ENCODE measurements around the gene GHITM. TPM values are rescaled to one million over a fixed set of nuclear protein-coding genes. Genes with fewer than 3 reads are reported as not detected.

Gene GHITM
- total RNA-seq, 2 donors from 2014 or later: 52.1 to 55.5 TPM

- no peaks in the 10 kb centered on the region for H3K4me1 ChIP-seq
- no peak for ATAC-seq
- peaks cover 0 to 6% of the 10 kb centered on the region in 2 donors for H3K27me3 ChIP-seq
- DNase-seq: no peak
- WGBS, 2 donors: 34 to 52% methylated on average over 8 to 11 of the region's 11 CpGs
- TF ChIP-seq POLR2A (IDR thresholded peaks at IDR 0.05) (no peak), CTCF (IDR thresholded peaks at IDR 0.05) (no peak)
- intact Hi-C loops (cut with DNase I): no loop called here
- H3K27ac ChIP-seq: no peak overlapping the region
- H3K36me3 ChIP-seq (replicated peaks in 1 of 2; ENCODE audit: insufficient read depth in 1 of 2, low read depth in 2 of 2): no peaks in the 10 kb centered on the region
- no peak overlapping the region for H3K4me3 ChIP-seq
- H3K9me3 ChIP-seq: no peaks in the 10 kb centered on the region
Measured at GRCh38 chr10:84200537-84201243, 61.4 kb downstream of the GHITM start.

GRCh38 chr10:84201244-84201606 is 61.9 kb downstream of the GHITM start:
- Histone ChIP-seq H3K4me1 (no peaks in the 10 kb centered on the region), H3K36me3 (replicated peaks in 1 of 2; ENCODE audit: insufficient read depth in 1 of 2, low read depth in 2 of 2) (no peaks in the 10 kb centered on the region), H3K27ac (no peak overlapping the region), H3K4me3 (no peak overlapping the region), H3K9me3 (no peaks in the 10 kb centered on the region), H3K27me3 (peaks cover 0 to 1% of the 10 kb centered on the region in 2 donors)
- 39 to 43% methylated on average over 6 of the region's 6 CpGs for WGBS, 2 donors
- DNase-seq (no peak), ATAC-seq (no peak)
- intact Hi-C loops (cut with DNase I): no loop called here
- no peak for TF ChIP-seq CTCF (IDR thresholded peaks at IDR 0.05)
- no peak for TF ChIP-seq POLR2A (IDR thresholded peaks at IDR 0.05)

GRCh38 chr10:84201682-84202081 is 62.4 kb downstream of the GHITM start:
- Histone ChIP-seq H3K4me3 (no peak overlapping the region), H3K36me3 (replicated peaks in 1 of 2; ENCODE audit: insufficient read depth in 1 of 2, low read depth in 2 of 2) (no peaks in the 10 kb centered on the region), H3K27ac (no peak overlapping the region), H3K9me3 (no peaks in the 10 kb centered on the region), H3K27me3 (no peaks in the 10 kb centered on the region), H3K4me1 (no peaks in the 10 kb centered on the region)
- intact Hi-C loops (cut with DNase I): no loop called here
- no peak for ATAC-seq
- TF ChIP-seq POLR2A (IDR thresholded peaks at IDR 0.05): no peak
- TF ChIP-seq CTCF (IDR thresholded peaks at IDR 0.05): no peak
- no peak for DNase-seq
- WGBS, 2 donors: 79 to 85% methylated on average over 11 of the region's 11 CpGs

GRCh38 chr10:84202349-84202748 is 63.0 kb downstream of the GHITM start:
- no peak for TF ChIP-seq CTCF (IDR thresholded peaks at IDR 0.05)
- no peak for TF ChIP-seq POLR2A (IDR thresholded peaks at IDR 0.05)
- H3K4me3 ChIP-seq: no peak overlapping the region
- no peaks in the 10 kb centered on the region for H3K9me3 ChIP-seq
- H3K4me1 ChIP-seq: no peaks in the 10 kb centered on the region
- 76 to 100% methylated on average over 4 to 5 of the region's 5 CpGs for WGBS, 2 donors
- no peaks in the 10 kb centered on the region for H3K36me3 ChIP-seq (replicated peaks in 1 of 2; ENCODE audit: insufficient read depth in 1 of 2, low read depth in 2 of 2)
- intact Hi-C loops (cut with DNase I): no loop called here
- H3K27ac ChIP-seq: no peak overlapping the region
- no peaks in the 10 kb centered on the region for H3K27me3 ChIP-seq
- no peak for DNase-seq
- no peak for ATAC-seq

Other genes starting within 250 kb of the GHITM start
- not detected for gene GPR15LG, start 34.3 kb downstream of the GHITM start, total RNA-seq
- gene CDHR1, start 55.0 kb downstream of the GHITM start, total RNA-seq: under 1 TPM in 1 of 2 donors, not detected in 1; 0.26 TPM
- gene LRIT2, start 86.0 kb downstream of the GHITM start, total RNA-seq: not detected
- not detected for gene LRIT1, start 102.0 kb downstream of the GHITM start, total RNA-seq
- not detected for gene RGR, start 105.5 kb downstream of the GHITM start, total RNA-seq
- gene CCSER2, start 189.1 kb downstream of the GHITM start, total RNA-seq: 10 to 100 TPM; 14.5 to 20.0 TPM